ENCODE measurements around the gene PREX1.

PREX1 gene

DNA sequence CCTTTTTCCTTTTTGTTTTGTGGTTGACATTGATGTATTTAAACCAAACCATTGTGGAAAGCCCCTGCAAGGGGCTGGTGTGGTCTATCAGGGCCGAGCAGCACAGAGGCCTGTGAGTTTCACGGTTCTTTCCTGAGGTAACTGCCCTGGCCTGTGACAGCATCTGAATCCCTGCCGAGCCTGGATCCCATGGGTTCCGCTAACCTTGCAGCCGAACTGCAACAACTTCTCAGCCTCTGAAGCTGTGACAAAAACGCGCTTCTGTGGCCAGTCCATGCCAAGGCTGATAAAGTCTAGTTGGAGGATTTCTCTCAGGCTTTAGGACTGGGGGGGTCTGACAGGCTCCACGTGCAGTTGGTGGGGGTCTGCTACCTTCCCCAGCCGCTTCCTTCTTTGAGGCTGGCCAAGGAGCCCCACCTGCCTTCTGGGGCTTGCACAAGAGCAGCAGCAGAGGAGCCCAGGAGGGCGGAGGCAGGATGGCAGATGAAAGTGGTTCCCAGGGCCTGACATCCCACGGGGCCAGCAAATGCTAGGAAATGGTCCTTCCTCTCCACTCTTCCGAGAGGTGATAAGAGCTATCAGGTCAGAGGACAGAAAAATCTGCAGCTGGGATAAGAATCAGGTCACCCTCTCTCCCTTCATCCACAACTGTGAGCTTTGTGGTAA lies 150.9 kb downstream of the PREX1 start:
- no peak for DNase-seq (ENCODE audit: low read depth in 1 of 2, low spot score in 1 of 2)
- TF ChIP-seq JUND (IDR thresholded peaks at IDR 0.05; ENCODE audit: low read depth) = no peak
- in situ Hi-C loops (cut with HindIII; ENCODE audit: low pct_unique_long_range_greater_than_20kb, low sequenced_read_pairs) = no loop called here

DNA sequence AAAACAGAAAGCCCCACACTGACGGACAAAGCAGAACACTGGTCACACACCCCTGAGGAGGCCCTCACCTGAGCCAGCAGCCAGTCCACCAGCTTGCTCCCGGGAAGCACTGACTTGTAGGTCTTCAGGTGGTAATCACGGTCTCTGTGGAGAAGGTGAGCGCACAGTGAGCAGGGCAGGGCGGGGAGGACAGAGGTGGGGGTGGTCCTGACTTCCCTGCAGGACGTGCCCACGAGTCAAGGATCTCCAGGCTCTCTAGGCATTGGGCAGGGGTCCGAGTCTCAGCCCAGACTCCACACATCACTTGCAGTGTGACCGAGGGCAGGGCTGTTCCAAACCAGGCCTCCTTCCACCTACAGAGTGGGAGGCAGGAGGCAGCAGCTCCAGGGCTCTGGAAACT lies 151.7 kb downstream of the PREX1 start:
- no peak for TF ChIP-seq JUND (IDR thresholded peaks at IDR 0.05; ENCODE audit: low read depth)
- DNase-seq (ENCODE audit: low read depth in 1 of 2, low spot score in 1 of 2) = no peak
- in situ Hi-C loops (cut with HindIII; ENCODE audit: low pct_unique_long_range_greater_than_20kb, low sequenced_read_pairs) = no loop called here

DNA sequence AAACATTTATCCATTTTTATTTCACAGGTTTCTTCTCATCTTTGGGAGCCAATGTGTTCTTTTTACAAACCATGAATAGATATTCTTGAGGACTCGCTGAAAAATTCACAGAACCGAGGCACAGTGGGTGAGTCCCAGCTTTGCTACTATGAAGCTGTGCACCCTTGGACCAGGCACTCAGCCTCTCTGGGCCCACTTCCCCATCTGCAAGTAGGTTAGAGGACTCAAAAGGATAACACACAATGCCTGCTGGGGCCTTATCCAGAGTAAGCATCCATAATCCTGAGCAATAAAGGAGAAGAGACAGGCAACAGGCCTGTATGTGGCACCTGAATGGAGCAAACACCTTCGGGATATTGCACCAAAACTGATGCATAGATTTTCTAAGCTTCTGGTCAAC lies 153.3 kb downstream of the PREX1 start:
- in situ Hi-C loops (cut with HindIII; ENCODE audit: low pct_unique_long_range_greater_than_20kb, low sequenced_read_pairs) = no loop called here
- TF ChIP-seq JUND (IDR thresholded peaks at IDR 0.05; ENCODE audit: low read depth) = no peak
- no peak for DNase-seq (ENCODE audit: low read depth in 1 of 2, low spot score in 1 of 2)

DNA sequence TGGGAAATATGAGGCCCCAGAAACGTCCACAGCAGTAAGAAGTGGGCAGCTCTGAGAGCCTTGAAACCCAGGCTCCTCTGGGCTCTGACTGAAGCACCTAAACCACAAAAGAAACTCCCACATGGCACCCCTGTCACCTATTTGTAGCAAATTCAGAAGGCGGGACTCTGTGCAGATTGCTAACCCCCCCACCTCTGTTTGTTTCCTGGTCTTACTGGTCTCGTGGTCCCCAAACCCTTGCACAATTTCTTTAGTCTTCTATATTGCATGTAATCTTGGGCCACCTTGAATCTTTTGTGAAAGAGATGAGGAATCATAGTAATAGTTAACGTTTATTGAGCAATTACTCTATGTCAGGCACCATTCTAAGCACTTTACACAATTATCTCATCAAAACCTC lies 154.3 kb downstream of the PREX1 start:
- in situ Hi-C loops (cut with HindIII; ENCODE audit: low pct_unique_long_range_greater_than_20kb, low sequenced_read_pairs) = no loop called here
- TF ChIP-seq JUND (IDR thresholded peaks at IDR 0.05; ENCODE audit: low read depth) = no peak
- DNase-seq (ENCODE audit: low read depth in 1 of 2, low spot score in 1 of 2) = no peak

DNA sequence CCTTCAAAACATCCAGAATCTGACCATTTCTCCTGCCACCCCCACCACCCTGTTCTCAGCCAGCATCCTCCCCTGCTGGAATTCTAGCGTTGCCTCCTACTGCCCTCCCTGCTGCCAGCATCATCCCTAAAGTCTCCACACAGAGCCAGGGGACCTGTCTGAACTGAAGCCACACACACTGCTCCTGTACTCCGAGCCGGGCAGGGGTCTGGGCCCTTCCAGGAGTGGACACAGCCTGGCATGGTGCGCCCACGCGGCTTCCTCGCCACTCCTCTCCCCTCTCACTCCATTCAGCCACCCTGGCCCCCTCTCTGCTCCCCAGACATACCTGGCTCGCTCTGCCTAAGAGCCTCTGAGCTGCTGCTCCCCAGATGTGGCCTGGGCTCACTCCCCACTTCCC lies 155.5 kb downstream of the PREX1 start:
- DNase-seq (ENCODE audit: low read depth in 1 of 2, low spot score in 1 of 2) = no peak
- TF ChIP-seq JUND (IDR thresholded peaks at IDR 0.05; ENCODE audit: low read depth) = no peak
- in situ Hi-C loops (cut with HindIII; ENCODE audit: low pct_unique_long_range_greater_than_20kb, low sequenced_read_pairs) = no loop called here

DNA sequence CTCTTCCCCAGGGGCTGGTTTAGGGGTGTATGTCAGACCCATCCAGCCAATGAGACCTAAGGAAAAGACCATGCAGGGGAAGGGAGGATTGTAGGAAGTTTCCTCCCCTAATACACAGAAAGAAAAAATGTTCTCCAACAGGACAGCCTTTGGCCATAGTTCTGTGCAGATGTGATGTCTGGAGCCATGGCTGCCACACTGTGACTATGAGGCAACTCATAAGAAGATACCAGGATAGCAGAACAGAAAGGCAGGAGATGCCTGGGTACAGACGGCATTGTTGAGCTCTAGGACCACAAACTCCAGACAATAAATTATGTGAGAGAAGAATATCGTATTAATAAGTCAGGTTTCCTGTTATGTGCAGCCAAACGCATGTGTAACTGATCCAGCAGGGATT lies 156.7 kb downstream of the PREX1 start:
- DNase-seq (ENCODE audit: low read depth in 1 of 2, low spot score in 1 of 2) = no peak
- in situ Hi-C loops (cut with HindIII; ENCODE audit: low pct_unique_long_range_greater_than_20kb, low sequenced_read_pairs) = no loop called here
- no peak for TF ChIP-seq JUND (IDR thresholded peaks at IDR 0.05; ENCODE audit: low read depth)

DNA sequence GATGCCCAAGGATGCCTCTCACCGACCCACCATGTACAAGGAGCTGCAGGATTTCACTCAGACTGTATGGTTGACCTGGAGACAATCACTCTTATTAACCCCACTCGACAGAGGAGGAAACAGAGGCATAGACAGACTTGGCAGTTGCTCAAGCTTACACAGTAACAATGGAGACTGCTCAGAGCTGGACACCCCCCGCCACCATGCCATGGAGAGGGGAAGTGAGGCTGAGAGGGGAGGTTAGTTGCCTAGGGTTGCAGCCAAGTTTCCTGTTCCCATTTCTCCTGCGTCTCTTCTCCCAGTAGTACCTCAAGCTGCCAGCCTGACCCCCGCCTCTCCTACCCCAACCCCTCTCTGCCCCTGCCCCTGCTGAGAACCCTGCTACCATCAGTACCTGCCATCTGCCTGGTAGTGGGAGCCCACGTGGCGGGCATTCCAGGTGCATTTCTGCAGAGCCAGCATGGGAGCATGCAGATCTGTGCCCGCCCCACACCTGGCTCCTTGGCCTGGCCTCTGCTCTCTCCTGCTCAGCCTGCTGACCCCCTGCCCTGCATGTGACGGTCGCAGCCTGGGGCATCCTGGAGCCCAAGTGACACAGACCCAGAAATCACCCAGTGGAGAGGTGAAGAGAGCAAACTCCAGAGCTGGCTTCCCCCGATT lies 157.7 kb downstream of the PREX1 start:
- in situ Hi-C loops (cut with HindIII; ENCODE audit: low pct_unique_long_range_greater_than_20kb, low sequenced_read_pairs) = no loop called here
- no peak for DNase-seq (ENCODE audit: low read depth in 1 of 2, low spot score in 1 of 2)
- TF ChIP-seq JUND (IDR thresholded peaks at IDR 0.05; ENCODE audit: low read depth) = no peak

DNA sequence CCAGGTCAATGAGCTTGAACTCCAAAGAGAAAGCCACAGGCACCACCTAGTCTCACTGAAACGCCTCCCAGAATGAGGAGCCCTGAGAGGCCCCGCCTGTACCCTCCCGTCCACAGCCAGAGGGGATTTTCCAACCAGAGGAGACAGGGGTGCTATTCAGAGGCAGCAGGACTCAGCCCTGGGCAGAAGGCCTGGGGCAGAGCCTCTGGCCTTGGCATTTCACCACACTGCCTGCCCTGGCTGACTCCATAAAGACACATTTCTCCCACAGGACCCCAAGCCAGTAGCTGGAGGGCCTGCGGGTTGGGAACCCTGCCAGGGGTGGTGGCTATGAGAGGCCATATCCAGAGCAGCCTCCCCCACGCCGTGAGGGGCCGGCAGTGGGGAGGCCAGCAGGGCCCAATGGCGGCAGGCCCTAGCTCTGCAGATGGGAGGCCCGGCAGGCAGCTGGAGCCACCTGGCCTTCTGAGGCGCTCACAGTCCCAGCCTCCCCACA lies 159.3 kb downstream of the PREX1 start:
- DNase-seq (ENCODE audit: low read depth in 1 of 2, low spot score in 1 of 2) = no peak

DNA sequence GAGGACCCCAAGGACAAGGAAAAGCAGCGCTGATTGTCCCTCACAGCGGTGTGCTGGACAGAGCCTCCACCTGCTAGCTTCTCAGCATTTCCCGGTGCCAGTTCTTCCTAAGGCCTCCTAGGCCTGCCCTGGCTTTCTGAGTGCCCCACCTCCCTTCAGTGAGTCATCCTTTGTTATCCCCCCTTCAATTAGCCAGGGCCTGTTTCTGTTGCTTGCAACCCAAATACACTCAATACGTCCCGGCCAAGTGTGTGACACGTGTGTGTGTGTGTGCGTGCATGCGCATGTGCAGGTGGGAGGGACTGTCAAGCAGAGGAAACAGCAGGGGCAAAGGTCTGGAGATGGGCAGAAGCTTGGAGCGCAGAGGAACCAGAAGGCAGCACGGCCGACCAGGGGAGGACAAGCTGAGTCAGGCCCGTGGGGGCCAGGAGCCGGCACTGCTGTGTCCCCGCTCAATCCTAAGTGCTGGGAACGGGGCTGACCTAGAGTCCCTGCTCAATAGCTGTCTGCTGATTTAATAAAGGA lies 159.8 kb downstream of the PREX1 start:
- DNase-seq (ENCODE audit: low read depth in 1 of 2, low spot score in 1 of 2) = no peak
- no peak for TF ChIP-seq JUND (IDR thresholded peaks at IDR 0.05; ENCODE audit: low read depth)
- in situ Hi-C loops (cut with HindIII; ENCODE audit: low pct_unique_long_range_greater_than_20kb, low sequenced_read_pairs) = no loop called here

More for the DNA sequence above, 159.3 kb downstream of the PREX1 start:
- in situ Hi-C loops (cut with HindIII; ENCODE audit: low pct_unique_long_range_greater_than_20kb, low sequenced_read_pairs) = no loop called here
- no peak for TF ChIP-seq JUND (IDR thresholded peaks at IDR 0.05; ENCODE audit: low read depth)

DNA sequence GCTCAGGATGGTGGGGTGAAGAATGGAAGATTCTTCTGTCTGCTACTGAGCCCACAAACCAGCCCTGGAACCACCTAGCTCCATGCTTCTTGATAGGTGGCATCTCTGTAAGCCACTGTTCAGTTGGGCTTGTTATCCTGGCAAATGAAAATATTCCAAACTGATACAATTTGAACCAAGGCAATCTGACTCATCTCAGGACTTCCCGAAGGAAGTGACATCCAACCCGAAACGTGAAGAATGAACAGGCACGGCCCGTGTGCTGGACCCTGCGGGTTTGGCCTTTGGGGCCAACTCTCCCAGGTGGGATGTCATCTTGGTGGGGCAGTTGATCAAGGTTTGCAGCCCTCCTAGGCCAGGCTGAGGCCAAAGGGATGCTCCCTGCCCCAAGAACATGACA lies 160.3 kb downstream of the PREX1 start:
- in situ Hi-C loops (cut with HindIII; ENCODE audit: low pct_unique_long_range_greater_than_20kb, low sequenced_read_pairs) = no loop called here
- DNase-seq (ENCODE audit: low read depth in 1 of 2, low spot score in 1 of 2) = no peak
- TF ChIP-seq JUND (IDR thresholded peaks at IDR 0.05; ENCODE audit: low read depth) = no peak

DNA sequence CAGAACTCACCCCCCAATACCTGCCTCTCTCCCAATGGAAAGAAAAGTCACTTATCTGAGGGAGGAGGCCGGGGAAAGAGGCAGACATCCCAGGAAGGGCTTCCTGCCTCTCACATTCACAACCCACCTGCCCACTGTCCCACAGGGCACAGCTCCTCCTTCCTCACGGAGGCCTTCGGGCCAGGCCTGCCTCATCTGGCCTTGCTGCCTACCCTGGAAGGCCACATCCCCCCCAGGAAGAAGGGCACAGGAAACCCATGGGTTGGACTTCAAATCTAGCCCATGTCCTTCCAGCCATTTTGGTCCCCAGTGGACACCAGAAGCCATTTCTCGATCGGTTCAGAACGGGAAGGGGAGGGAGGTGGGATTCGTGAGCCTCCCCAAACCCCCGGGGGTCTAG lies 162.0 kb downstream of the PREX1 start:
- DNase-seq (ENCODE audit: low read depth in 1 of 2, low spot score in 1 of 2) = no peak
- no peak for TF ChIP-seq JUND (IDR thresholded peaks at IDR 0.05; ENCODE audit: low read depth)
- in situ Hi-C loops (cut with HindIII; ENCODE audit: low pct_unique_long_range_greater_than_20kb, low sequenced_read_pairs) = no loop called here

DNA sequence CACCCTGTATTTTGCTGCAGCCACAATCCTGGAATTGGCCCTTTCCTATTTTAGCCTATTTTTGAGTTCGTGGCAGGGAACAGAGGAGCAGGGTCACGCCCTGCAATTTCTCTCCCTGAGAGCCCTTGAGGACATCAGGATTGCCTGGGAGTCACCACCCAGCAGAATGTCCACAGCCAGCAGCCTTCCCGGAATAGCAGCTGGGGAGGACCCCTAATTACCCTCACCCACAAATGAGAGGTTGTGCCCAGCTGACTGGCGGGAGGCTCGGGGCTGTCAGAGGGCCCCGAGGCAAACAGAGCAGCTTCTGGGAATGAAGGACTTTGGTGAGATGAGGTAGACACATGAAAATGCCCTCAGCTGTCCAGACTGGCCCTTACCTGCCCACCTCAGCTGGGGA lies 165.1 kb downstream of the PREX1 start:
- in situ Hi-C loops (cut with HindIII; ENCODE audit: low pct_unique_long_range_greater_than_20kb, low sequenced_read_pairs) = no loop called here
- DNase-seq (ENCODE audit: low read depth in 1 of 2, low spot score in 1 of 2) = no peak
- TF ChIP-seq JUND (IDR thresholded peaks at IDR 0.05; ENCODE audit: low read depth) = no peak

Data from T47D (cell line).